Parathyroid adenoma (tissue), 2 donors: ENCODE measurements around the gene PKHD1.

ENCODE experiments used
- H2AFZ ChIP-seq: fragments of 300-600 bp; sonication (generic); one replicate; pipeline ENCODE4 v1.7.0; 2017; ENCODE audit warnings: antibody characterized with exemption, mild to moderate bottlenecking
- H3K27ac ChIP-seq: fragments of 300-600 bp; sonication (generic); one replicate; pipeline ENCODE4 v1.7.0; 2017
- H3K27me3 ChIP-seq: fragments of 300-600 bp; sonication (generic); one replicate; pipeline ENCODE4 v1.7.0; 2017; ENCODE audit warnings: low read length; ENCODE audit not compliant: control insufficient read depth, insufficient read depth
- H3K36me3 ChIP-seq: fragments of 300-600 bp; sonication (generic); one replicate; pipeline ENCODE4 v1.7.0; 2017; ENCODE audit warnings: low read length; ENCODE audit not compliant: control insufficient read depth, insufficient read depth
- H3K4me1 ChIP-seq: fragments of 300-600 bp; sonication (generic); one replicate; pipeline ENCODE4 v1.7.0; 2017; ENCODE audit warnings: control low read depth
- H3K4me2 ChIP-seq: fragments of 300-600 bp; sonication (generic); one replicate; pipeline ENCODE4 v1.7.0; 2017; ENCODE audit warnings: low read length
- H3K4me3 ChIP-seq: fragments of 300-600 bp; sonication (generic); one replicate; pipeline ENCODE4 v1.7.0; 2017; ENCODE audit warnings: low read depth, low read length
- H3K79me2 ChIP-seq: fragments of 300-600 bp; sonication (generic); one replicate; pipeline ENCODE4 v1.7.0; 2017; ENCODE audit warnings: control low read depth
- H3K9ac ChIP-seq: fragments of 300-600 bp; sonication (generic); one replicate; pipeline ENCODE4 v1.7.0; 2017; ENCODE audit warnings: mild to moderate bottlenecking
- H3K9me3 ChIP-seq: fragments of 300-600 bp; sonication (generic); one replicate; pipeline ENCODE4 v1.7.0; 2017; ENCODE audit warnings: low read length; ENCODE audit not compliant: control insufficient read depth
- CTCF ChIP-seq: fragments of 300-600 bp; sonication (generic); IDR thresholded peaks from one replicate; pipeline ENCODE4 v1.7.0; 2017; ENCODE audit warnings: antibody characterized with exemption, mild to moderate bottlenecking
- donor health status: primary hyperparathyroidism.

PKHD1 gene

DNA sequence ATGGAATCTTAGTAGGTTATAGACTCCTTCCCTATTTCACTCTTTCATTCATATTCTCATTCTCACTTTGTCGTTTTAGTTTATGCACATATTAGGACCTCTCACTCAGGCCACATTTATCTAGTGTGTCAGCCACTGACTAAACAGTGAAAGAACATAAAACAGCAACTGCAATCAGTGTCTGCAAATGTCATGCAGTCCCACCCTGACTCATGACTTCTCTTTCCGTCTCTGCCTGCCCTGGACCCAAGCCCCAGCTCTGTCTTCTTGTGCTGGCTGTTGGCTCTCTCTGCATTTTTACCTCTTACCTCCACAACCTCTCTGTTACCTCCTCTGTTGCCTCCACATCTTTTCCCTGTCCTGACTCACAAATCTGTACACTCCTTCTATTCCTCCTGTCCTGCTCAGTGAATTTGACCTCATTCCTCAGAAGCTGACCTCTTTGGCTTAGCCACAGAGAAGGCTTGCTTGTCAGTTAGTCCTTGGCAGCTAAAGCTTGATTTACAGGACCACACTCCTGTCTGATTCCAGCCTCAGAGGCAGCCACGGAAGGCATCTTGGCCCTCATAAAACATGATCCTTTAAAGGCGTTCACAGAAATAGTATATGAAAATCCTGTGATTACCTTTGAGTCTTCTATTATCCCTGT lies 247.6 kb downstream of the PKHD1 start:
- Histone ChIP-seq H3K9ac (no peak overlapping the region), H3K27me3 (no peaks in the 10 kb centered on the region), H3K9me3 (no peaks in the 10 kb centered on the region), H3K4me1 (no peaks in the 10 kb centered on the region), H3K79me2 (no peaks in the 10 kb centered on the region), H3K4me3 (no peak overlapping the region), H3K4me2 (no peak overlapping the region), H3K27ac (no peak overlapping the region), H3K36me3 (no peaks in the 10 kb centered on the region), H2AFZ (no peak overlapping the region)
- TF ChIP-seq CTCF: no peak

- TF ChIP-seq CTCF: no peak
- H3K27me3 ChIP-seq: no peaks in the 10 kb centered on the region
- no peaks in the 10 kb centered on the region for H3K79me2 ChIP-seq
- H3K9me3 ChIP-seq: no peaks in the 10 kb centered on the region
- H3K4me3 ChIP-seq: no peak overlapping the region
- H3K4me2 ChIP-seq: no peak overlapping the region
- no peaks in the 10 kb centered on the region for H3K4me1 ChIP-seq
- no peaks in the 10 kb centered on the region for H3K36me3 ChIP-seq
- H3K27ac ChIP-seq: no peak overlapping the region
- H2AFZ ChIP-seq: no peak overlapping the region
- no peak overlapping the region for H3K9ac ChIP-seq
Measured at GRCh38 chr6:51830666-51831065, 256.7 kb downstream of the PKHD1 start.

GRCh38 chr6:51827580-51827979 lies 259.8 kb downstream of the PKHD1 start:
- Histone ChIP-seq H2AFZ (no peak overlapping the region), H3K9ac (no peak overlapping the region), H3K4me2 (no peak overlapping the region), H3K4me1 (no peaks in the 10 kb centered on the region), H3K27me3 (no peaks in the 10 kb centered on the region), H3K27ac (no peak overlapping the region), H3K79me2 (no peaks in the 10 kb centered on the region), H3K36me3 (no peaks in the 10 kb centered on the region), H3K4me3 (no peak overlapping the region), H3K9me3 (no peaks in the 10 kb centered on the region)
- TF ChIP-seq CTCF: no peak

DNA sequence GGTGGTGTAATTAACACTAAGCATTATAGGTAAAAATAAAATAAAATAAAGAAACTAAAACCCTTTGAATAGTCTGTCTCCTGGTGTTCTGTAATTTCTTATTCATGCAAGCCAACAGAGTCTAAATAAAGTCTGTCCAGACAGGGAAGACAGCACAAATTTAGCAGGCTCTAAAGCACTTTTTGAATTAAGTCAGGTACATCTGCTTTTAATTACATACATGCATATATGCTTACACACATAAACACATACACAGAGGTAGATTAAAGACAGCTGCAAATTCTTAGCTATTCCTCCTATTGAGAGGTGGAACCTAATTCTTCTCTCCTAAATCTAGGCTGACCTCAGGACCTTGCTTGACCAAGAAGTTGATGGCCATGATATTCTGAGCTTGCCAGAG lies 262.5 kb downstream of the PKHD1 start:
- H3K36me3 ChIP-seq: no peaks in the 10 kb centered on the region
- H3K4me1 ChIP-seq: no peaks in the 10 kb centered on the region
- H3K9ac ChIP-seq: no peak overlapping the region
- no peak overlapping the region for H3K4me2 ChIP-seq
- H3K4me3 ChIP-seq: no peak overlapping the region
- no peaks in the 10 kb centered on the region for H3K79me2 ChIP-seq
- H3K9me3 ChIP-seq: no peaks in the 10 kb centered on the region
- H3K27me3 ChIP-seq: no peaks in the 10 kb centered on the region
- no peak overlapping the region for H3K27ac ChIP-seq
- no peak overlapping the region for H2AFZ ChIP-seq
- no peak for TF ChIP-seq CTCF

DNA sequence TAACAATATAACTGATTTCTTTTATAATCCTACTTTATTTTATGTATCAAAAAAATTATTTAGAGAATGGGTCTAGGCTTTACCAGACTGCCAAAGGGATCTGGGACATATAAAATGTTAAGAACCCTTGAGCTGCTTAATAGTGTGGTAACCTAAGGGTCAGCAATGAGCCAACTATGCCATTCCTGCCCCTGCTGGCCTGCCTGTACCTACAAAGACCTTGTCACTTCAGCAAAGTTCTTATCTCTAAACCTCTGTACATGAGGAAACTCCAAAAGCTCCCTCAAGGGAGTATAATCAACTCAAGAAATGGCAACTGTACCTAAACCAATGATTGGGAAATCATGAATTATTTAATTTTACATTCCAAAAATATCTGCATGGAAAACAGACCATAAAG lies 266.9 kb downstream of the PKHD1 start:
- H3K9ac ChIP-seq: no peak overlapping the region
- H3K36me3 ChIP-seq: no peaks in the 10 kb centered on the region
- TF ChIP-seq CTCF: no peak
- H3K4me3 ChIP-seq: no peak overlapping the region
- H3K9me3 ChIP-seq: no peaks in the 10 kb centered on the region
- H3K4me1 ChIP-seq: no peaks in the 10 kb centered on the region
- H3K27me3 ChIP-seq: no peaks in the 10 kb centered on the region
- no peaks in the 10 kb centered on the region for H3K79me2 ChIP-seq
- no peak overlapping the region for H2AFZ ChIP-seq
- H3K27ac ChIP-seq: no peak overlapping the region
- H3K4me2 ChIP-seq: no peak overlapping the region
